DMS 273 treated with DMSO at 0.1 percent for 48 hours (cell line): ENCODE measurements around the gene RAB2B.
A peak's percentile ranks its signal among the peaks of the same experiment; 100 is the strongest.
"Not testable (repeated sequence)": the region's sequence is repeated elsewhere in the genome, so short reads cannot be mapped to it uniquely, and the experiment has no call there.

Experiments
- DNase-seq: peaks from one replicate; lab custom pipeline; 2025; lab: John Stamatoyannopoulos, UW

The RAB2B gene

GRCh38 chr14:21486640-21487087, 9.9 kb upstream of the RAB2B start:
- no peak for DNase-seq

- no peak for DNase-seq
Observed at GRCh38 chr14:21476523-21476924, 235 bp downstream of the RAB2B start.

- no peak for DNase-seq
Observed at GRCh38 chr14:21475767-21476522, 814 bp downstream of the RAB2B start.

- no peak for DNase-seq
Observed at GRCh38 chr14:21467616-21468015, 9.1 kb downstream of the RAB2B start.

DNA sequence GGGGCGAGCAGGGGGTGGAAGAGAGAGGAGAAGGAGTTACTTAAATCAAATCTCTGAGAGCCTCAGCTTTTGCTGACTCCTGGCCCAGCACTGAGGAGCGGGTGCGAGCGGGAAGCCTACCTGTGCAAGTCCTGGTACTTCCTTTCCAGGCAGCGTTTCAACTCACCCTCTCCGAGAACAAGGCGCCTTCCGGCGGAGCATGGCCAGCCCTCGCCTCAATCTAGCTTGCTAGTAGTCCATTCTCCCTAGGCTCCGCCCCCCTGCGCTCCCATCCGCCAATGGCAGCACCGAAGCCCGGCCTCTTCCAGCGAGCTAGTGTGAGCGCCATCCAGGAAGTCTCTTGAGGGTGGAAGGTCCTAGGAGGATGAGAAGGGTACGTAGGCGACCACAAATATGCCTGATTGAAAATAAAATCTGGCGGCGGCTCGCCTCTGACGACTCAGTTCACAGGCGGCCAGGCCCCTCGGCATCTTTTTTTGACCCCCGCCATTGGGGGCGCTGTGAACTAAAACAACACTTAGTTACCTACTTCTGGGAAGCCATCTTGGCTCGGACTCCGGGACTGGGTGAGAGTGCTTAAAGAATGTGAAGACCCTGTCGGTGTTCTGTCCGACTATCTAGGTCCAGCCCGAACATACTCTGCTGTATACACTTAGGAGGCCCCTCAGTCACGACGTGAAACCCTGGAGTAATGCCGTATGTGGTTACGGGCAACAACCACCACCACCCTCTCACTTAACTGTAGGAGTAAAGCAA, 20.7 kb downstream of the RAB2B start, which contains the start of gene CHD8:
CHD8 (minus strand) TSS at position 212 of the 756 bp plus-strand sequence. CDS start 24,480 bp downstream, outside the sequence.
- DNase-seq, result peak; percentile 99

GRCh38 chr14:21455592-21455911, 21.2 kb downstream of the RAB2B start:
- DNase-seq, result no peak

DNA sequence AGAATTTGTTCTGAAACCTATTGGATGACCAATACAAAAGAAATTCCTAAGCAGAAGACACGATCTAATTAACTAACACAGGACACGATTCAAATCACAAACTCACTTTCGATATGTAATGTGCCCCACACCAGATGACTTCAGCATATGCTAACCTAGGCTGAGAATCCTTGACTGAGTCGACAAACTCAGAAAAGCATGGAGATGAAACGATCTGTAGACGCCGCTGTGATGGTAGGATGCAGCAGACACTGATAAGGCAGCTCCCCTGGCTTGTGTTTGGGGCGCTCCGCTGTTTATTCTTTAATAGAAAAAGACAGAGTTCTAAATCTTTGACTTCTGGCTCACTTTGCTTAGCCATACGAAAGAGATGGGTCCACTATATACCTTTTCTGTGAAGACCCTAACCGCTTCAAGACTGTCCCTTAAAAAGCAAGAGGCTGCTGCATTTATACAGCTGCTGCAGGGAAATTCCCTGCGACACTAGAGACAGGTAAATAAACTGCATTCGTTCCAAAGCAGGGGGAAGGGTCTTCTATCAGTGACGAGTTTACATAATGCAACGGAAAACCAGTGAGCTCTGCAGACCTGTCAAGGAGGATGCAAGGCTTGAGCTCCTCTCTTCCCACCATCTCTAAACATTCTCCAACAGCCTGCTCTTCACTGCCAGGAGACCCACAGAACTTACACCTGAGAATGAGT, 21.8 kb downstream of the RAB2B start:
- no peak for DNase-seq

GRCh38 chr14:21449899-21450216, 26.9 kb downstream of the RAB2B start:
- no peak for DNase-seq

GRCh38 chr14:21442657-21443056, 34.1 kb downstream of the RAB2B start:
- DNase-seq, result not testable (repeated sequence)

DNA sequence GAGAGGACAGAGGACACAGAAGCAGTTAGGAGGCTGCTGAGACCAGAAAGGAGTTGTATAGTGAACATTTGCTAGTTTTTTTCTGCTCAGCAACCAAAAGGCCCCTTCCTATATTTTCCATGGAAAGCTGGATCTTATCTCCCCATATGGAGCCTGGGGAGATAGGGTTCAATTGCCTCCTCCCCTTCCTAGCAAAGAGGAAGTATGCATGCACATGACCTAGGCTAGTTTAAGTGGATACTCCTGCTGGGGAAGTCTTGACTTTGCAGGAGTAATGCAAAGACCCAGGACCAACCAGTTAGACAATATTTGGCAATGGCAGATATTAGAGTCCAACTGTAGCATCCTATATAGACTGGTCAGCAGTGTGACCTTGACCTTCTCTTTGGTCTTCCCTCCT, 35.9 kb downstream of the RAB2B start:
- no peak for DNase-seq

DNA sequence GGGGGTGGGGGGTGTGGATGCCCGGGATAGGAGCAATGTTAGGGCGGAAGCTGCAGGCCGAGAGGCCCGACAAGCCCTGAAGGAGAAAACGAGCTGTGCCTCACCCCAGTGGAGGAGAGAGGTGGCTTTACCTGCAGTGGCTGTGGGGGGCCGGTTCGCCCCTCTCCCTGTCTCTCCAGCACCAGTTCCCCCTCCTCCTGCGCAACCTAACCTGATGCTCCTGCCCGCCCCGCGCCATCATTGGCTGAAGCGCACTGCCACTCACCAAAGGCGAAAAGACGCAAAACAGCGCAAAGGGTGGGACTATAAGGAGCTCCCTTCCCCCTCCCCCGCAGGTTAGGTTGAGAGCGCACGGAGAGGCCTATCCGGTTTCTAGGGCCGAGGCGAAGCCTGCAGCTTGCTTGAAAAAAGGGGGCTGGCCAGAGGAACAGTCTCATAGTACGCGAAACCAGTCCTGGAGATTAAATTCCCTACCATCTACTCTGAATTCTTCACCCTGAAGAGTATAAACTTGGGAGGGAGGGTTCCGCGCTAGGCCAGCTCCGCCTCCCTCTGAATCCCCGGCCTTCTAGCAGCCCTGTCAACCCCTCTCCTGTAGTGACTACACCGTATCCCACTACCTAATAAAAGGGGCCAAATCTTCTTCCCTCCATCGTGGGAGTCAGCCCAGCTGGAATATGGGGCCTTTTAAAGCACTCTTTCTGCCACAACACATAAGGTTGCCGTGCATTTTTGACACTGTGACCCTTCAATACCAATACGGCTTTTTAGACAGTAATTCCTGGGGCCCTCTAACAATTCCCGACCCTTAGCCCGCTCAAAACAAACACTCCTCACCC, 39.5 kb downstream of the RAB2B start:
- peak; percentile 95 for DNase-seq

DNA sequence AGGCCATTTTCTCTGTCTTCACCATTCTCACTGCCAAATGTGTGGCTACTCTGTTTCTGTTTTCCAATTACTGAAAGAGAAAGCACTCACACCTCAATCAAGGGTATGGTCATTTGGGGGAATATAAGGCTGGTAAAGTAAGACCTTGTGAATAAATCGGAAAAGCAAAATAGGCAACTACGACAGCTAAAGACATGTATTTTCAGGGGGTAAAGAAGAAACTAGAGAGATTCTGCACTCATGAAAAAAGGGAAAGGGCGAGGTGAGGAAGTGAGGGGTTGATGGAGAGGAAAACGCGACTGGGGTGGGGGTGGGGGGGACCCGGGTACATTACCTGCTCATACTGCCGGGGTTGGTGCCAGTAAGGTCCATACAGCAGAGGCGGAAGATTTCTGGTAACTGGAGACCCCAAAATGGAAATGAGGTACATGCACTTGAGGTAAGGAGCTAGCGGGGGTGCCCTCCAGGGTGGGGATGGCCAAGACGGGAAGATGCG, 40.1 kb downstream of the RAB2B start:
- no peak for DNase-seq

DNA sequence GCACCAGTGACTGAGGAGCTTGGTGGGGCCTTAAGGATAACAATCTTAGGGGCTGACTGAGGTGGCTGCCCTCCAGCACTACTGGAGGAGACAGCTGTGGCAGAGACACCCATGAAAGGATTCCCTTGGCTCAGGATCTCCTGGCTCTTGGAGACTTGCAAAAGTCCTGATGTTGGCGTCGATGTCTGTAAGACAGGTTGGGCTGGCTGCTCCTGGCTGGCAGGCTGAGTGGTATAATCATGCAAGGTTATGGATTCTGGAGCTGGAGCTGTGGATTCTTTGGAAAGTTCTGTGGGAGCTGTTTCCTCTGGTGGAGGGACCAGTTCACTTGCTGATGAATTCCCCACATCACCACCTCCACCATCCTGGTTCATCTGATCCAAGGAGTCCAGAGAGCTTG, 45.6 kb downstream of the RAB2B start:
- DNase-seq, result no peak

DNA sequence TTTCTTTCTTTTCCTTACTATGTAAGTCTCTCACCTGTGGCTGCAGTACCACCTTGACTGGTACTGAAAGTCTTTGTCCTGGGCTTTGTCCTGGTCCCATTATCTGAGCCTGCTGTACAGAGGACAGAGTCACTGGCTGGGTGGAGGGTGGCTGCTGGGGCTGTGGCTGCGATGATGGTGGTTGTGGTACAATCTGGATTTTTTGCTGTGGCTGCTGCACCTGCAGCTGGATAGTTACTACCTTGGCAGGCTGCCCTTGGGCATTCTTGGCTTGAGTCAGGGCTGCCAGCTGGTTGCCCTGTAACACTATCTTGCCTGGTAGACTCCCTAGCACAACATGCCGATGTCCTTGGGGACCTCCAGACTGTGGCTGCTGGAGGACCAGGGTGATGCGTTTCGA, 47.8 kb downstream of the RAB2B start:
- DNase-seq, result peak; percentile 78

DNA sequence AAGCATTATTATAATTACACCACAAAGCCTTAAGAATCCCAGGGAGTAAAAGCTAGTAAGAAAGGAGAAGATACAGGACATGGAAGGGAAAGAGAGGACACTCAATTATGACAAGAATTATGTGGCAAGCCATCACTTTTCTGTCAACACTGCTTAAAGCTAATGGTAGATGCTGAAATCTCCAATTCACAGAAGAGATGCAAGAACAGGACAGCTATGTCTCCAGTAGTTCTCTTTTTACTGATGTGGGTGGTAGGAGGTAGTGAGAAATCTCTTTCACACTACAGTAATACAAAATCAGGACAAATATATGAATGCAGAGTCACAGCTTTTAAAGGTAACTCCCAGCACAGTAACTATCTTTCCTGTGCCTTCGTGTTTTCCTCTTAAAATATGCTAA, 50.1 kb downstream of the RAB2B start:
- DNase-seq, result no peak

- DNase-seq, result no peak
Observed at GRCh38 chr14:21419528-21419927, 57.2 kb downstream of the RAB2B start.

- DNase-seq, result no peak
Observed at GRCh38 chr14:21415329-21415728, 61.4 kb downstream of the RAB2B start.

- no peak for DNase-seq
Observed at GRCh38 chr14:21414137-21414631, 62.6 kb downstream of the RAB2B start.
